Gastroesophageal sphincter (tissue), 4 donors: ENCODE results near the gene TREML2. TPM values are rescaled to one million over a fixed set of nuclear protein-coding genes. Genes with fewer than 3 reads are reported as not detected.

ENCODE experiments used
- ATAC-seq: fragments of 150-250 bp; one replicate; pipeline ENCODE4 v1.9.1; 2016; ENCODE audit warnings: mild to moderate bottlenecking, moderate library complexity
- H3K27ac ChIP-seq, 4 donors: fragments of 200-600 bp; sonication (generic) in 3 of 4; 1 replicate in 3 of 4; 2 replicates in 1 of 4; pipeline ENCODE4 v1.5.1; 2016 to 2019
- H3K27me3 ChIP-seq: fragments of 200-600 bp; sonication (generic); one replicate; pipeline ENCODE4 v1.5.1; 2019
- H3K36me3 ChIP-seq, 2 donors: fragments of 200-600 bp; sonication (generic); one replicate each; pipeline ENCODE4 v1.5.1; 2019; ENCODE audit warnings: control low read depth in 1 of 2
- H3K4me1 ChIP-seq, 3 donors: fragments of 200-600 bp; sonication (generic); 1 replicate in 2 of 3; 2 replicates in 1 of 3; pipeline ENCODE4 v1.5.1; 2016 to 2019; ENCODE audit warnings: control low read depth in 2 of 3
- H3K4me3 ChIP-seq, 2 donors: fragments of 200-600 bp; sonication (generic); one replicate each; pipeline ENCODE4 v1.5.1; 2019; ENCODE audit warnings: mild to moderate bottlenecking in 1 of 2, moderate library complexity in 1 of 2
- H3K9me3 ChIP-seq, 3 donors: fragments of 200-600 bp; sonication (generic); one replicate each; pipeline ENCODE4 v1.5.1; 2017 to 2019; ENCODE audit warnings: control low read depth in 2 of 3
- EP300 ChIP-seq: sonication (generic); formaldehyde crosslinking; IDR thresholded peaks from one replicate; pipeline ENCODE4 v1.6.1; 2017; ENCODE audit warnings: antibody characterized with exemption, mild to moderate bottlenecking
- POLR2A ChIP-seq, 2 donors: fragments of 450-650 bp; IDR thresholded peaks; one replicate each; pipeline ENCODE4 v1.6.1; 2017; ENCODE audit warnings: antibody characterized with exemption in 2 of 2, mild to moderate bottlenecking in 2 of 2, moderate library complexity in 1 of 2
- POLR2AphosphoS5 ChIP-seq: sonication (generic); formaldehyde crosslinking; IDR thresholded peaks from one replicate; pipeline ENCODE4 v1.6.1; 2017; ENCODE audit warnings: antibody characterized with exemption
- WGBS, 2 donors: methylation state at CpG; one replicate each; pipeline ENCODE4 v1.1.5; 2018; ENCODE audit warnings: low coverage in 1 of 2; 5-methylcytosine and 5-hydroxymethylcytosine counted together
- total RNA-seq, 4 donors: library from RNA; depleted of rRNA; stranded (reverse); fragments of >200 nt; gene quantifications; one replicate each; pipeline ENCODE4 v1.1.0, GENCODE V29; 2016
- TF ChIP-seq, protein P1 (sequence below), 4 experiments: fragments of 200-600 bp in 2 of 4; fragments of 450-650 bp in 2 of 4; sonication (generic) in 1 of 4; IDR thresholded peaks; one replicate each; pipeline ENCODE4 v1.5.1; 2017 to 2019; ENCODE audit warnings: antibody characterized with exemption in 4 of 4, mild to moderate bottlenecking in 2 of 4, moderate library complexity in 2 of 4

The TREML2 gene
- total RNA-seq, 4 donors from 2014 or later = 0.27 TPM; not detected in 3

GRCh38 chr6:41237128-41237527 is 36.2 kb upstream of the TREML2 start:
- TF ChIP-seq EP300 = no peak
- H3K9me3 ChIP-seq = no peaks in the 10 kb centered on the region
- 17% methylated on average over 1 of the region's 5 CpGs; no CpG with 5 or more reads in 1 of the 2 donors for WGBS, 2 donors
- no peak overlapping the region for H3K4me3 ChIP-seq
- H3K36me3 ChIP-seq = no peaks in the 10 kb centered on the region
- no peak overlapping the region for H3K27ac ChIP-seq
- no peaks in the 10 kb centered on the region for H3K4me1 ChIP-seq
- no peak for ATAC-seq
- H3K27me3 ChIP-seq = peaks cover 55% of the 10 kb centered on the region

- H3K9me3 ChIP-seq = no peaks in the 10 kb centered on the region
- no peak for TF ChIP-seq POLR2A (IDR thresholded peaks at IDR 0.05)
- TF ChIP-seq, protein P1, sequence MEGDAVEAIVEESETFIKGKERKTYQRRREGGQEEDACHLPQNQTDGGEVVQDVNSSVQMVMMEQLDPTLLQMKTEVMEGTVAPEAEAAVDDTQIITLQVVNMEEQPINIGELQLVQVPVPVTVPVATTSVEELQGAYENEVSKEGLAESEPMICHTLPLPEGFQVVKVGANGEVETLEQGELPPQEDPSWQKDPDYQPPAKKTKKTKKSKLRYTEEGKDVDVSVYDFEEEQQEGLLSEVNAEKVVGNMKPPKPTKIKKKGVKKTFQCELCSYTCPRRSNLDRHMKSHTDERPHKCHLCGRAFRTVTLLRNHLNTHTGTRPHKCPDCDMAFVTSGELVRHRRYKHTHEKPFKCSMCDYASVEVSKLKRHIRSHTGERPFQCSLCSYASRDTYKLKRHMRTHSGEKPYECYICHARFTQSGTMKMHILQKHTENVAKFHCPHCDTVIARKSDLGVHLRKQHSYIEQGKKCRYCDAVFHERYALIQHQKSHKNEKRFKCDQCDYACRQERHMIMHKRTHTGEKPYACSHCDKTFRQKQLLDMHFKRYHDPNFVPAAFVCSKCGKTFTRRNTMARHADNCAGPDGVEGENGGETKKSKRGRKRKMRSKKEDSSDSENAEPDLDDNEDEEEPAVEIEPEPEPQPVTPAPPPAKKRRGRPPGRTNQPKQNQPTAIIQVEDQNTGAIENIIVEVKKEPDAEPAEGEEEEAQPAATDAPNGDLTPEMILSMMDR (IDR thresholded peaks at IDR 0.05) = no peak
- no peak for TF ChIP-seq EP300
- no peak for TF ChIP-seq POLR2AphosphoS5
- no peaks in the 10 kb centered on the region for H3K4me1 ChIP-seq
- ATAC-seq = no peak
- H3K4me3 ChIP-seq = no peak overlapping the region
- WGBS, 2 donors = 79 to 80% methylated on average over 2 to 3 of the region's 4 CpGs
- no peaks in the 10 kb centered on the region for H3K36me3 ChIP-seq
- H3K27me3 ChIP-seq = peaks cover 47% of the 10 kb centered on the region
- H3K27ac ChIP-seq = no peak overlapping the region
Measured at GRCh38 chr6:41236276-41236675, 35.3 kb upstream of the TREML2 start.

DNA sequence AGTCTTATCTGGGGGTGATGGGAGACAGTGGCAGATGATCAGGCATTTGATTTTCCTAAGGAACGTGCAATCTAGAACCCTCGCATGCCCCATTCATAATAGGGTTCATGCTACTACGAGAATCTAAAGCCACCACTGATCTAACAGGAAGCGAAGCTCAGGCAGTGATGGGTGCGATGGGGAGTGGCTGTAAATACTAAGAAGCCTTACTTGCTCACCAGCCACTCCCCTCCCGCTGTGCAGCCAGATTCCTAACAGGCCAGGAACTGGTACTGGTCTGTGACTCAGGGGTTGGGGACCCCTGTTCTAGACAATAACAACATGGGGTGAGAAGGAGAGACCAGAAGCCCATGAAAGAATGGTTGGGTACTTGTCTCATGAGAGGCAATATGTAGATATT is 31.7 kb upstream of the TREML2 start:
- 72 to 90% methylated on average over 4 to 6 of the region's 6 CpGs for WGBS, 2 donors
- Histone ChIP-seq H3K9me3 (no peaks in the 10 kb centered on the region), H3K4me3 (no peak overlapping the region), H3K27ac (no peak overlapping the region), H3K4me1 (no peaks in the 10 kb centered on the region), H3K27me3 (peaks cover 42% of the 10 kb centered on the region), H3K36me3 (no peaks in the 10 kb centered on the region)
- ATAC-seq = no peak
- no peak for TF ChIP-seq POLR2A (IDR thresholded peaks at IDR 0.05)
- TF ChIP-seq, protein P1 (IDR thresholded peaks at IDR 0.05) = no peak
- no peak for TF ChIP-seq POLR2AphosphoS5
- no peak for TF ChIP-seq EP300

DNA sequence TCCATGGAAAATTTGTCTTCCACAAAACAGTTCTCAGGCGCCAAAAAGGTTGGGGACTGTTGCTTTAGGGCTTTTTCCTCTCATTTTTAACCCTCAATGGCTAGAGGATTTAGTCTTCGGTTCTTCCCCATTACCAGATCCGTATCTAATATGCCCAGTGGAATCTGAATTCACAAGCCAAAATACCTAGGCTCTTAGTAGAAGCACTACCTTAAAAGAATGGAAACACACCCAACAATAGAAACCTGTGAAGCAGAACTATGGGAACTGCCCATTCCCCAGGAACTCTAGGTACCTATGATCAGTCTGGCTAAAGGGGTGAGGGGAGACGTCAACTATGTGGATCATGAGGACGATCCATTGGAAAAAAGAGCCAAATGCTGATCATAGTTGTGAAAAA is 30.3 kb upstream of the TREML2 start:
- Histone ChIP-seq H3K36me3 (no peaks in the 10 kb centered on the region), H3K27ac (no peak overlapping the region), H3K4me1 (no peaks in the 10 kb centered on the region), H3K4me3 (no peak overlapping the region), H3K9me3 (no peaks in the 10 kb centered on the region), H3K27me3 (peaks cover 41% of the 10 kb centered on the region)
- TF ChIP-seq POLR2AphosphoS5 = no peak
- no peak for ATAC-seq
- WGBS, 2 donors = 53 to 85% methylated on average over 3 to 4 of the region's 5 CpGs

GRCh38 chr6:41229721-41230120 is 28.8 kb upstream of the TREML2 start:
- ATAC-seq = no peak

DNA sequence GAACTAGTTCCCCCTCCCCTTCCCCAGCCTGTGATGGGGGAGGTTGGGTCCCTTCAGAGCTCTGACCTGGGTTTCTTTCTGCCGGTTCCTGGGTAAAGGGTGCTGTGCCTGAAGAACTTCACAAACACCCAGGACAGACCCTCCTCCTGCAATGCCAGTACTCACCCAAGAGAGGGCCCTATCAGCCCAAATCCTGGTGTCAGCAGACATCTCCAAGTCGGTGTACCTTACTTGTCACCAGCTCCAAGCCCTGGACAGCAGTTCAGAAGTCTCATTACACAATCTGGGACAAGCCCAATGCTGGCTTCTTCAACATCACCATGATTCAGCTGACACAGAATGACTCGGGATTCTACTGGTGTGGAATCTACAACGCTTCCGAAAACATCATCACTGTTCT is 27.7 kb upstream of the TREML2 start:
- Histone ChIP-seq H3K4me1 (no peaks in the 10 kb centered on the region), H3K36me3 (no peaks in the 10 kb centered on the region), H3K27me3 (peaks cover 57% of the 10 kb centered on the region), H3K9me3 (no peaks in the 10 kb centered on the region), H3K27ac (no peak overlapping the region), H3K4me3 (no peak overlapping the region)
- no peak for TF ChIP-seq POLR2AphosphoS5
- TF ChIP-seq POLR2A (IDR thresholded peaks at IDR 0.05) = no peak
- TF ChIP-seq EP300 = no peak
- WGBS, 2 donors = 41 to 46% methylated on average over 2 to 5 of the region's 5 CpGs
- ATAC-seq = no peak

More at GRCh38 chr6:41229721-41230120, 28.8 kb upstream of the TREML2 start:
- WGBS, 2 donors = 76 to 78% methylated on average over 3 to 4 of the region's 4 CpGs
- no peaks in the 10 kb centered on the region for H3K36me3 ChIP-seq
- H3K27me3 ChIP-seq = peaks cover 46% of the 10 kb centered on the region
- H3K4me3 ChIP-seq = no peak overlapping the region
- H3K27ac ChIP-seq = no peak overlapping the region
- H3K4me1 ChIP-seq = no peaks in the 10 kb centered on the region
- TF ChIP-seq POLR2AphosphoS5 (no peak), POLR2A (IDR thresholded peaks at IDR 0.05) (no peak), EP300 (no peak)
- TF ChIP-seq, protein P1 (IDR thresholded peaks at IDR 0.05) = no peak
- no peaks in the 10 kb centered on the region for H3K9me3 ChIP-seq
